GM23248 (cell line): Measurements from ENCODE around the gene GJA1.

ENCODE experiments used
- EZH2 ChIP-seq: fragments of 200-600 bp; sonication (generic); IDR thresholded peaks from 2 replicates; pipeline ENCODE4 v1.6.1; 2018; ENCODE audit warnings: antibody characterized with exemption, mild to moderate bottlenecking; ENCODE audit not compliant: insufficient read depth, poor library complexity, severe bottlenecking
- EZH2phosphoT487 ChIP-seq: fragments of 200-600 bp; sonication (generic); IDR thresholded peaks from 2 replicates; pipeline ENCODE4 v1.6.1; 2018; ENCODE audit warnings: antibody characterized with exemption, moderate library complexity, mild to moderate bottlenecking, low read depth; ENCODE audit not compliant: insufficient read depth

GRCh38 chr6:121442576-121442975, 7.1 kb downstream of the GJA1 start:
- TF ChIP-seq EZH2phosphoT487 (no peak), EZH2 (no peak)
